NB4 (cell line): ENCODE results near the gene DENND11.

Experiments
- MYC ChIP-seq: IDR thresholded peaks from 2 replicates; pipeline ENCODE4 v1.6.1; 2011; ENCODE audit warnings: low read depth, low read length
- POLR2A ChIP-seq: IDR thresholded peaks from 2 replicates; pipeline ENCODE4 v1.6.1; 2011; ENCODE audit warnings: mild to moderate bottlenecking; ENCODE audit not compliant: insufficient read length; ENCODE audit errors: extremely low read depth
- TF ChIP-seq, protein P1 (sequence below): IDR thresholded peaks from one replicate; pipeline ENCODE4 v1.5.1; 2012; ENCODE audit warnings: low read depth, low read length
- TF ChIP-seq, protein P2 (sequence below): IDR thresholded peaks from 2 replicates; pipeline ENCODE4 v1.6.1; 2011; ENCODE audit warnings: low read depth, low read length

DNA sequence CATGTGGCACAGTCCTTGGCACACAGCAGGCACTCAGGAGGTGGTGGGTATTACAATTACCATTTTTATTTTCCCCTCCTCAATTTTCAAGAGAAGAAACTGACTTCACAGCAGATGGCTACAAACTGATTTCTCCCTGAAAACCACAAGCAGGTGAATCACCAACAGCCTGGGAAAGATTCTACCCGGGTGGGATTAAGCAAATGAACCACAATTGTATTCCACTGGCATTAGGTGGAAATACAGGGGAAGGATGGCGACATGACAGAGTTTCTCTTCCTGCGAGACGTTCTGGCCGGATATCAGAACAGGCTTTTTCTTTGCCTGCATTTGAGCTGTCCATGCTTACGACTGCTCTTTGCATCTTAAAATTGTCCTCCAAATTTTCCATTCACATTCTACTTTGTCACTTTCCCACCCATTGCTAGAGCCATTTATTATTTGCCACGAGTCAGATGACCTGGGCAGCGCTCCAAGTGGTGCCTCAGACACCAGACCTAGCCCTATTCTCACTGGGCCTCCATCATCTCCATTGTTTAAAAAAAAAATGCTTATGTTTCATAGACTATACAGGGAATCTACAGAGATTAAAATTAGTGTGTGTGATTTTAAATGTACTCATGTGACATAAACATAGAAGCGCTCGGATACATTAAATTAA is 4.6 kb downstream of the DENND11 start:
- no peak for TF ChIP-seq POLR2A
- TF ChIP-seq, protein P1, sequence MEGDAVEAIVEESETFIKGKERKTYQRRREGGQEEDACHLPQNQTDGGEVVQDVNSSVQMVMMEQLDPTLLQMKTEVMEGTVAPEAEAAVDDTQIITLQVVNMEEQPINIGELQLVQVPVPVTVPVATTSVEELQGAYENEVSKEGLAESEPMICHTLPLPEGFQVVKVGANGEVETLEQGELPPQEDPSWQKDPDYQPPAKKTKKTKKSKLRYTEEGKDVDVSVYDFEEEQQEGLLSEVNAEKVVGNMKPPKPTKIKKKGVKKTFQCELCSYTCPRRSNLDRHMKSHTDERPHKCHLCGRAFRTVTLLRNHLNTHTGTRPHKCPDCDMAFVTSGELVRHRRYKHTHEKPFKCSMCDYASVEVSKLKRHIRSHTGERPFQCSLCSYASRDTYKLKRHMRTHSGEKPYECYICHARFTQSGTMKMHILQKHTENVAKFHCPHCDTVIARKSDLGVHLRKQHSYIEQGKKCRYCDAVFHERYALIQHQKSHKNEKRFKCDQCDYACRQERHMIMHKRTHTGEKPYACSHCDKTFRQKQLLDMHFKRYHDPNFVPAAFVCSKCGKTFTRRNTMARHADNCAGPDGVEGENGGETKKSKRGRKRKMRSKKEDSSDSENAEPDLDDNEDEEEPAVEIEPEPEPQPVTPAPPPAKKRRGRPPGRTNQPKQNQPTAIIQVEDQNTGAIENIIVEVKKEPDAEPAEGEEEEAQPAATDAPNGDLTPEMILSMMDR: no peak
- TF ChIP-seq, protein P2, sequence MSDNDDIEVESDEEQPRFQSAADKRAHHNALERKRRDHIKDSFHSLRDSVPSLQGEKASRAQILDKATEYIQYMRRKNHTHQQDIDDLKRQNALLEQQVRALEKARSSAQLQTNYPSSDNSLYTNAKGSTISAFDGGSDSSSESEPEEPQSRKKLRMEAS: no peak
- no peak for TF ChIP-seq MYC
